A549 (cell line): Measurements from ENCODE around the gene TMEM95.

Experiments used
- EHMT2 ChIP-seq: fragments of 200-600 bp; sonication (generic); IDR thresholded peaks from 2 replicates; pipeline ENCODE4 v1.6.1; 2016; ENCODE audit warnings: antibody characterized with exemption, low read depth, mild to moderate bottlenecking, moderate library complexity
- HDAC2 ChIP-seq: fragments of 200-600 bp; sonication (generic); IDR thresholded peaks from 2 replicates; pipeline ENCODE4 v1.6.1; 2016
- JUN ChIP-seq, 2 experiments: fragments of >200 bp; sonication (Bioruptor Twin); formaldehyde crosslinking; IDR thresholded peaks; 2 replicates in 1 of 2; 3 replicates in 1 of 2; pipeline ENCODE4 v1.6.1; 2016 to 2017
- JUNB ChIP-seq: fragments of >200 bp; sonication (Bioruptor Twin); formaldehyde crosslinking; IDR thresholded peaks from 2 replicates; pipeline ENCODE4 v1.6.1; 2016
- POLR2A ChIP-seq: IDR thresholded peaks from 2 replicates; pipeline ENCODE4 v1.6.1; 2012; ENCODE audit warnings: mild to moderate bottlenecking, low read length
- RCOR1 ChIP-seq: fragments of 150-350 bp; IDR thresholded peaks from 2 replicates; pipeline ENCODE4 v1.6.1; 2014; ENCODE audit warnings: antibody characterized with exemption, low read length, low read depth
- TF ChIP-seq, protein P1 (sequence below): fragments of >200 bp; sonication (Bioruptor Twin); formaldehyde crosslinking; IDR thresholded peaks from 3 replicates; pipeline ENCODE4 v1.5.1; 2016
- TF ChIP-seq, protein P2 (sequence below): fragments of >200 bp; sonication (Bioruptor Twin); formaldehyde crosslinking; IDR thresholded peaks from 3 replicates; pipeline ENCODE4 v1.6.1; 2016

DNA sequence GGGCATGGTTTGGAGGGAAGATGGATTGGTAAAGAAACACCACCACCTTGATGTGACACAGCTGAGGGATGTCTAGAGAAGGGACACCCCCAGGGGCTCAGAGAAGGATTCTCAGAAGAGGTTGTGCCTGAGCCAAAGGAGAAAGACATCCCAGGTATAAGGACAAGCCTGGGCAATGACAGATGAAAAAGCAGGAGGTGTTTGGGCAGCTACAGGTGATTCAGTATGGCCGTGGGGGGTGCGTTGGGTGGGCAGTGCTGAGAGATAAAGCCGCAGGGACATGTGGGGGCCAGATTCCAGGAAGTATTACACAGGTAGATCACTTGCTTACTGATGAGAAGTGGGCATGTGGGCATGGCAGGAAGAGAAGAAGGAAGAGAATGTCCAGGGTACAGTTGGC, 7.0 kb downstream of the TMEM95 start:
- no peak for TF ChIP-seq POLR2A
- TF ChIP-seq HDAC2 = no peak
- TF ChIP-seq, protein P1, sequence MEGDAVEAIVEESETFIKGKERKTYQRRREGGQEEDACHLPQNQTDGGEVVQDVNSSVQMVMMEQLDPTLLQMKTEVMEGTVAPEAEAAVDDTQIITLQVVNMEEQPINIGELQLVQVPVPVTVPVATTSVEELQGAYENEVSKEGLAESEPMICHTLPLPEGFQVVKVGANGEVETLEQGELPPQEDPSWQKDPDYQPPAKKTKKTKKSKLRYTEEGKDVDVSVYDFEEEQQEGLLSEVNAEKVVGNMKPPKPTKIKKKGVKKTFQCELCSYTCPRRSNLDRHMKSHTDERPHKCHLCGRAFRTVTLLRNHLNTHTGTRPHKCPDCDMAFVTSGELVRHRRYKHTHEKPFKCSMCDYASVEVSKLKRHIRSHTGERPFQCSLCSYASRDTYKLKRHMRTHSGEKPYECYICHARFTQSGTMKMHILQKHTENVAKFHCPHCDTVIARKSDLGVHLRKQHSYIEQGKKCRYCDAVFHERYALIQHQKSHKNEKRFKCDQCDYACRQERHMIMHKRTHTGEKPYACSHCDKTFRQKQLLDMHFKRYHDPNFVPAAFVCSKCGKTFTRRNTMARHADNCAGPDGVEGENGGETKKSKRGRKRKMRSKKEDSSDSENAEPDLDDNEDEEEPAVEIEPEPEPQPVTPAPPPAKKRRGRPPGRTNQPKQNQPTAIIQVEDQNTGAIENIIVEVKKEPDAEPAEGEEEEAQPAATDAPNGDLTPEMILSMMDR = no peak
- TF ChIP-seq JUNB = no peak
- TF ChIP-seq JUN (IDR thresholded peaks at IDR 0.05) = no peak
- TF ChIP-seq RCOR1 = no peak
- TF ChIP-seq, protein P2, sequence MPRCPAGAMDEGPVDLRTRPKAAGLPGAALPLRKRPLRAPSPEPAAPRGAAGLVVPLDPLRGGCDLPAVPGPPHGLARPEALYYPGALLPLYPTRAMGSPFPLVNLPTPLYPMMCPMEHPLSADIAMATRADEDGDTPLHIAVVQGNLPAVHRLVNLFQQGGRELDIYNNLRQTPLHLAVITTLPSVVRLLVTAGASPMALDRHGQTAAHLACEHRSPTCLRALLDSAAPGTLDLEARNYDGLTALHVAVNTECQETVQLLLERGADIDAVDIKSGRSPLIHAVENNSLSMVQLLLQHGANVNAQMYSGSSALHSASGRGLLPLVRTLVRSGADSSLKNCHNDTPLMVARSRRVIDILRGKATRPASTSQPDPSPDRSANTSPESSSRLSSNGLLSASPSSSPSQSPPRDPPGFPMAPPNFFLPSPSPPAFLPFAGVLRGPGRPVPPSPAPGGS = no peak
- TF ChIP-seq EHMT2 = no peak
